CD8-positive, alpha-beta memory T cell (primary cell): ENCODE measurements around the gene KCNJ13. TPM values are rescaled to one million over a fixed set of nuclear protein-coding genes. Genes with fewer than 3 reads are reported as not detected.

ENCODE experiments used
- CTCF ChIA-PET: fragments of 350-600 bp; sonication (Branson Sonifier 250); formaldehyde crosslinking; loops from one replicate; lab custom pipeline; 2021; ENCODE audit warnings: antibody characterized with exemption; lab: Charles Lee
- POLR2A ChIA-PET: fragments of 350-600 bp; sonication (Branson Sonifier 250); formaldehyde crosslinking; loops from one replicate; lab custom pipeline; 2021; ENCODE audit warnings: antibody characterized with exemption; lab: Charles Lee
- DNase-seq, 5 donors: peaks; one replicate each; pipeline versions ENCODE4 v3.0.0 to v3.0.0-alpha.2; 2020 to 2022; ENCODE audit warnings: mixed read lengths in 1 of 5
- H3K27ac ChIP-seq: one replicate; pipeline ENCODE4 v1.7.0; 2013; ENCODE audit warnings: low read depth, mild to moderate bottlenecking, low read length, moderate library complexity
- H3K27me3 ChIP-seq: 2 replicates; pipeline ENCODE4 v1.7.0; 2013; ENCODE audit warnings: low read length, mild to moderate bottlenecking; ENCODE audit not compliant: insufficient read depth, poor library complexity, severe bottlenecking
- H3K36me3 ChIP-seq: 2 replicates; pipeline ENCODE4 v1.7.0; 2013; ENCODE audit warnings: mild to moderate bottlenecking, low read length, moderate library complexity; ENCODE audit not compliant: insufficient read depth
- H3K4me1 ChIP-seq: 2 replicates; pipeline ENCODE4 v1.7.0; 2013; ENCODE audit warnings: mild to moderate bottlenecking, low read length, moderate library complexity; ENCODE audit not compliant: insufficient read depth
- H3K4me3 ChIP-seq: 2 replicates; pipeline ENCODE4 v1.7.0; 2013; ENCODE audit warnings: mild to moderate bottlenecking, low read length
- H3K9me3 ChIP-seq: 2 replicates; pipeline ENCODE4 v1.7.0; 2013; ENCODE audit warnings: mild to moderate bottlenecking, low read length
- H3K27ac Mint-ChIP-seq, 8 donors: one replicate each; pipeline ENCODE4 v1.8.0; 2020 to 2021; ENCODE audit warnings: mixed read lengths in 8 of 8, mild to moderate bottlenecking in 6 of 8, inconsistent platforms in 3 of 8, moderate library complexity in 3 of 8
- H3K27me3 Mint-ChIP-seq, 2 donors: one replicate each; pipeline ENCODE4 v1.8.0; 2020 to 2021; ENCODE audit warnings: mixed read lengths in 2 of 2, mild to moderate bottlenecking in 1 of 2, moderate library complexity in 1 of 2
- H3K36me3 Mint-ChIP-seq, 3 donors: one replicate each; pipeline ENCODE4 v1.8.0; 2020 to 2021; ENCODE audit warnings: mixed read lengths in 3 of 3, inconsistent platforms in 1 of 3, mild to moderate bottlenecking in 1 of 3
- H3K4me1 Mint-ChIP-seq, 3 donors: one replicate each; pipeline ENCODE4 v1.8.0; 2020 to 2021; ENCODE audit warnings: mixed read lengths in 3 of 3, inconsistent platforms in 1 of 3, mild to moderate bottlenecking in 1 of 3
- H3K4me3 Mint-ChIP-seq, 7 donors: one replicate each; pipeline ENCODE4 v1.8.0; 2020 to 2021; ENCODE audit warnings: mixed read lengths in 7 of 7, mild to moderate bottlenecking in 6 of 7, moderate library complexity in 4 of 7, inconsistent platforms in 2 of 7
- H3K9me3 Mint-ChIP-seq, 5 donors: one replicate each; pipeline ENCODE4 v1.8.0; 2020 to 2022; ENCODE audit warnings: mixed read lengths in 5 of 5, mild to moderate bottlenecking in 3 of 5, moderate library complexity in 2 of 5, inconsistent platforms in 1 of 5
- polyA plus RNA-seq: library from polyadenylated mRNA; unstranded; fragments of 300-500 nt; fragmentation: Illumina TruSeq; gene quantifications from one replicate; pipeline ENCODE4 v1.2.3, GENCODE V29; 2021
- total RNA-seq, 2 experiments: library from RNA; stranded (reverse); gene quantifications; one replicate each; pipeline ENCODE4 v1.2.3, GENCODE V29; 2021

The KCNJ13 gene
- total and polyA plus RNA-seq, 3 experiments from 2014 or later = 0.20 TPM; not detected in 2

GRCh38 chr2:232798187-232798586, 21.8 kb upstream of the KCNJ13 start:
- no peaks in the 10 kb centered on the region for H3K27me3 ChIP-seq
- no peak for DNase-seq
- no peaks in the 10 kb centered on the region for H3K27me3 Mint-ChIP-seq
- H3K36me3 Mint-ChIP-seq = peaks cover 25 to 78% (median 29%) of the 10 kb centered on the region in 3 donors
- ChIA-PET POLR2A (no interaction called here), CTCF (interaction anchor here (0.7 to 1.0 kb wide), 2 partner anchors 12 to 229 kb away, joined by 3 to 4 read pairs; no protein-coding TSS in a partner anchor)
- no peaks in the 10 kb centered on the region for H3K9me3 ChIP-seq
- no peak overlapping the region for H3K27ac ChIP-seq
- peaks cover 7 to 11% (median 11%) of the 10 kb centered on the region in 5 donors for H3K9me3 Mint-ChIP-seq
- H3K4me3 Mint-ChIP-seq = no peak overlapping the region
- peak overlapping the region in 1 of 8 donors; percentile 79 for H3K27ac Mint-ChIP-seq
- H3K4me3 ChIP-seq = no peak overlapping the region
- peaks cover 12% of the 10 kb centered on the region for H3K36me3 ChIP-seq
- H3K4me1 Mint-ChIP-seq = peaks cover 0 to 9% (median 0%) of the 10 kb centered on the region in 3 donors
- no peaks in the 10 kb centered on the region for H3K4me1 ChIP-seq

- Histone ChIP-seq H3K27me3 (no peaks in the 10 kb centered on the region), H3K36me3 (peaks cover 34% of the 10 kb centered on the region), H3K27ac (no peak overlapping the region), H3K9me3 (no peaks in the 10 kb centered on the region), H3K4me1 (no peaks in the 10 kb centered on the region), H3K4me3 (no peak overlapping the region)
- Mint-ChIP-seq H3K4me3 (no peak overlapping the region), H3K27ac (no peak overlapping the region), H3K36me3 (peaks cover 18 to 59% (median 22%) of the 10 kb centered on the region in 3 donors), H3K9me3 (no peaks in the 10 kb centered on the region), H3K4me1 (peaks cover 0 to 7% (median 0%) of the 10 kb centered on the region in 3 donors), H3K27me3 (no peaks in the 10 kb centered on the region)
- POLR2A ChIA-PET = no interaction called here
- no peak for DNase-seq
- CTCF ChIA-PET = no interaction called here
Measured at GRCh38 chr2:232795920-232796319, 19.6 kb upstream of the KCNJ13 start.

- no peak for DNase-seq
- no peaks in the 10 kb centered on the region for H3K27me3 Mint-ChIP-seq
- Histone ChIP-seq H3K9me3 (no peaks in the 10 kb centered on the region), H3K27ac (no peak overlapping the region), H3K27me3 (no peaks in the 10 kb centered on the region), H3K36me3 (peaks cover 38% of the 10 kb centered on the region), H3K4me1 (no peaks in the 10 kb centered on the region), H3K4me3 (no peak overlapping the region)
- H3K27ac Mint-ChIP-seq = peak overlapping the region in 1 of 8 donors; percentile 11
- CTCF ChIA-PET = no interaction called here
- H3K4me3 Mint-ChIP-seq = no peak overlapping the region
- peaks cover 0 to 4% (median 0%) of the 10 kb centered on the region in 3 donors for H3K4me1 Mint-ChIP-seq
- H3K9me3 Mint-ChIP-seq = no peaks in the 10 kb centered on the region
- peaks cover 24 to 50% (median 25%) of the 10 kb centered on the region in 3 donors for H3K36me3 Mint-ChIP-seq
- POLR2A ChIA-PET = no interaction called here
Measured at GRCh38 chr2:232794981-232795380, 18.6 kb upstream of the KCNJ13 start.

- DNase-seq = no peak
- Mint-ChIP-seq H3K9me3 (no peaks in the 10 kb centered on the region), H3K4me3 (no peak overlapping the region), H3K27me3 (no peaks in the 10 kb centered on the region), H3K4me1 (peaks cover 0 to 2% (median 0%) of the 10 kb centered on the region in 3 donors), H3K27ac (no peak overlapping the region), H3K36me3 (peaks cover 28 to 42% (median 32%) of the 10 kb centered on the region in 3 donors)
- Histone ChIP-seq H3K27ac (no peak overlapping the region), H3K4me3 (no peak overlapping the region), H3K27me3 (no peaks in the 10 kb centered on the region), H3K36me3 (peaks cover 38% of the 10 kb centered on the region), H3K4me1 (no peaks in the 10 kb centered on the region), H3K9me3 (no peaks in the 10 kb centered on the region)
- POLR2A ChIA-PET = no interaction called here
- CTCF ChIA-PET = no interaction called here
Measured at GRCh38 chr2:232793271-232793670, 16.9 kb upstream of the KCNJ13 start.

DNA sequence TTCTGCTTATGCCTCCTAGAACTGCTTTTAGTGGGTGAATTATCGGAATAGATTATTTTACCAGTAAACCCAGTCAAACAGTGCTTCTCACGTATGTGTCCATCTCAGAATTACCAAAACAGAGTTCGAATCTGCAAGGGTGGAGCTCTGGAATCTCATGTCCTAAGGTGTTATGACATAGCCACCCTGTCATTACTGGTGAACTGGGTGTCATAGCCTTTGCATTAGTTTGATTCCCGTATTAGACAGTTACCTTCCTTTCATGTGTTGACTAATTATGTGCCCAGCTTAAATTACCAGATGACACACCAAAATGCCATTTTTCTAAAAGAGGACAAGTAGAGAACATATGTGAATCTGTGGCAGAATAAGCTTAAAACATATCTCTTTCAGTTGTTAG, 15.2 kb upstream of the KCNJ13 start:
- H3K27me3 Mint-ChIP-seq = no peaks in the 10 kb centered on the region
- Histone ChIP-seq H3K27ac (no peak overlapping the region), H3K9me3 (no peaks in the 10 kb centered on the region), H3K36me3 (peaks cover 48% of the 10 kb centered on the region), H3K4me3 (no peak overlapping the region), H3K27me3 (no peaks in the 10 kb centered on the region), H3K4me1 (no peaks in the 10 kb centered on the region)
- no peak for DNase-seq
- ChIA-PET POLR2A (no interaction called here), CTCF (no interaction called here)
- H3K9me3 Mint-ChIP-seq = no peaks in the 10 kb centered on the region
- H3K36me3 Mint-ChIP-seq = peaks cover 23 to 44% (median 32%) of the 10 kb centered on the region in 3 donors
- no peak overlapping the region for H3K4me3 Mint-ChIP-seq
- H3K4me1 Mint-ChIP-seq = no peaks in the 10 kb centered on the region
- H3K27ac Mint-ChIP-seq = no peak overlapping the region

DNA sequence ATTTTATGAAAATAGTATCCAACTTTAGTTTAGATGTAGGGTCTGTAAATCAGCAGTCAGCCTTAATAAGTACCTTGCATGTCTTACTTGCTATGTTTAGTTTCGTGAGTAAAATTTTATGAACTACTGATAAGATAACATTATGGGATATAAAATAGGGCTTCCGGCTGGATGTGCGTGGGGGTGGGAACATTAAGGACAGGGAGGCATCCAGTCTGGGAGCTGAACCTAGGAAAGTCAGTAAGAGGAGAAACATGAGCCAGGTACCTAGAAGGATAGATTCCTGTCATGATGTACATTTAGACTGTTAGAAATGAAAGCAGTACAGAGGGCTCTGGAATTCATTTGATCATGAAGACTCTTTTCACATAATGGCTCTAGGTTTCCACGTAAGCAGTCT, 12.7 kb upstream of the KCNJ13 start:
- peak overlapping the region in 3 of 8 donors; percentile 11 to 57 (median 28) for H3K27ac Mint-ChIP-seq
- Histone ChIP-seq H3K4me3 (no peak overlapping the region), H3K4me1 (no peaks in the 10 kb centered on the region), H3K36me3 (peaks cover 39% of the 10 kb centered on the region), H3K27me3 (no peaks in the 10 kb centered on the region), H3K9me3 (no peaks in the 10 kb centered on the region), H3K27ac (no peak overlapping the region)
- ChIA-PET POLR2A (no interaction called here), CTCF (no interaction called here)
- peaks cover 23 to 36% (median 24%) of the 10 kb centered on the region in 3 donors for H3K36me3 Mint-ChIP-seq
- H3K4me1 Mint-ChIP-seq = no peaks in the 10 kb centered on the region
- no peak for DNase-seq
- H3K4me3 Mint-ChIP-seq = no peak overlapping the region
- H3K27me3 Mint-ChIP-seq = no peaks in the 10 kb centered on the region
- H3K9me3 Mint-ChIP-seq = no peaks in the 10 kb centered on the region

- H3K36me3 Mint-ChIP-seq = peaks cover 23 to 45% (median 27%) of the 10 kb centered on the region in 3 donors
- no peaks in the 10 kb centered on the region for H3K27me3 ChIP-seq
- no peaks in the 10 kb centered on the region for H3K9me3 Mint-ChIP-seq
- ChIA-PET POLR2A (no interaction called here), CTCF (interaction anchor here (1.4 kb wide), 1 partner anchor 656 kb away, joined by 3 read pairs; no protein-coding TSS in a partner anchor)
- peak overlapping the region in 1 of 8 donors; percentile 32 for H3K27ac Mint-ChIP-seq
- no peaks in the 10 kb centered on the region for H3K4me1 ChIP-seq
- H3K4me3 ChIP-seq = no peak overlapping the region
- H3K4me1 Mint-ChIP-seq = no peaks in the 10 kb centered on the region
- H3K9me3 ChIP-seq = no peaks in the 10 kb centered on the region
- no peaks in the 10 kb centered on the region for H3K27me3 Mint-ChIP-seq
- no peak for DNase-seq
- no peak overlapping the region for H3K4me3 Mint-ChIP-seq
- no peak overlapping the region for H3K27ac ChIP-seq
- H3K36me3 ChIP-seq = peaks cover 32% of the 10 kb centered on the region
Measured at GRCh38 chr2:232787806-232788205, 11.4 kb upstream of the KCNJ13 start.

DNA sequence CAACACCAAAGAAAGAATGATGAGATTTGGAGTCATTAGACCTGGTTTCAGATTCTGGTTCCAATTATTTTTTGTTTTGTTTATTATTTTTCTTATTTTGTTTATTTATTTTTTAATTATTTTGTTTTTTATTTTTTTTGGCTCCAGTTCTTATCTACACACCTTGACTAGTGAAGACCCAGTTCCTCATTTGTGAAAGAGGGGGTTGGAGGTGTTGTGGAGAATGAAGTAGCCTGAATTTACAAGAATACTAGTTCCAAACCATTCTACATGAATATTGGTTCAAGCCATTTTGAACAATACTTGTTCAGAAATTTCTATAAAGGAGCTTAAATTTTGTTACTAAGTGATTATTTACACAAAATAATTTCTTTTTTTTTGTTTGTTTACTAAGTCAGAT, 6.9 kb upstream of the KCNJ13 start:
- no peak overlapping the region for H3K27ac ChIP-seq
- no peaks in the 10 kb centered on the region for H3K4me1 ChIP-seq
- DNase-seq = no peak
- no peak overlapping the region for H3K4me3 Mint-ChIP-seq
- no peaks in the 10 kb centered on the region for H3K9me3 ChIP-seq
- peaks cover 4 to 7% (median 6%) of the 10 kb centered on the region in 3 donors for H3K4me1 Mint-ChIP-seq
- no peak overlapping the region for H3K27ac Mint-ChIP-seq
- H3K9me3 Mint-ChIP-seq = no peaks in the 10 kb centered on the region
- H3K27me3 ChIP-seq = no peaks in the 10 kb centered on the region
- POLR2A ChIA-PET = interaction anchor here (0.6 kb wide), 1 partner anchor 177 kb away, joined by 3 read pairs; no protein-coding TSS in a partner anchor
- peaks cover 0 to 65% (median 12%) of the 10 kb centered on the region in 3 donors for H3K36me3 Mint-ChIP-seq
- CTCF ChIA-PET = interaction anchor here (1.8 kb wide), 1 partner anchor 14 kb away, joined by 3 read pairs; no protein-coding TSS in a partner anchor
- no peaks in the 10 kb centered on the region for H3K27me3 Mint-ChIP-seq
- H3K36me3 ChIP-seq = peaks cover 10% of the 10 kb centered on the region
- no peak overlapping the region for H3K4me3 ChIP-seq
